ENCODE results near the gene AVPR2. TPM values are rescaled to one million over a fixed set of nuclear protein-coding genes. Genes with fewer than 3 reads are reported as not detected.

Gene AVPR2
- total and polyA plus RNA-seq, 9 of the 15 experiments (the other 6 are each of a cell fraction or from before 2014, with no cell fraction given) = not detected

GRCh38 chrX:153897899-153898298 lies 6.6 kb upstream of the AVPR2 start (continued):
- no peak for TF ChIP-seq IRF9 (tag; IDR thresholded peaks at IDR 0.05)
- TF ChIP-seq RUNX1 (IDR thresholded peaks at IDR 0.05; ENCODE audit: low read depth) = 0 out of 2 replicates have a peak, but pooled peaks have one; percentile 33
- TF ChIP-seq TSHZ1 (CRISPR knock-in tag; IDR thresholded peaks at IDR 0.05) = no peak
- no peak for TF ChIP-seq POLR2G (IDR thresholded peaks at IDR 0.05; ENCODE audit: low read depth, low read length)
- no peak for TF ChIP-seq ZNF699 (CRISPR knock-in tag; IDR thresholded peaks at IDR 0.05; ENCODE audit: insufficient replicate concordance)
- peak; percentile 78; the same call in 1 of the 2 replicates for TF ChIP-seq SMAD3 (CRISPR knock-in tag; conservative IDR thresholded peaks at IDR 0.05)
- no peak for TF ChIP-seq ZNF511 (CRISPR knock-in tag; IDR thresholded peaks at IDR 0.05)
- peak; percentile 69; the same call in 1 of the 2 replicates for TF ChIP-seq SPI1 (IDR thresholded peaks at IDR 0.05; ENCODE audit: borderline replicate concordance, low read depth, low read length)
- peak; percentile 88 for TF ChIP-seq NCOA4 (IDR thresholded peaks at IDR 0.05; ENCODE audit: partially characterized antibody)
- TF ChIP-seq HDGF (IDR thresholded peaks at IDR 0.05) = no peak
- TF ChIP-seq LEF1 (IDR thresholded peaks at IDR 0.05) = peak; percentile 98
- TF ChIP-seq ZBED1 (IDR thresholded peaks at IDR 0.05) = peak; percentile 74; the same call in 1 of the 2 replicates
- TF ChIP-seq PRMT5 (CRISPR knock-in tag; IDR thresholded peaks at IDR 0.05) = no peak
- TF ChIP-seq PURB (CRISPR knock-in tag; IDR thresholded peaks at IDR 0.05; ENCODE audit: low read depth) = no peak
- 0 out of 4 replicates have a peak, but pooled peaks of 1 of the 2 experiments have one; percentile 14 for TF ChIP-seq RAD21 (CRISPR knock-in tag; conservative IDR thresholded peaks at IDR 0.05 in 1 of 2, IDR thresholded peaks at IDR 0.05 in 1 of 2)
- TF ChIP-seq CREB1 (IDR thresholded peaks at IDR 0.05) = peak; percentile 71; the same call in 1 of the 2 replicates
- TF ChIP-seq CREB1 (CRISPR knock-in tag; IDR thresholded peaks at IDR 0.05) = no peak
- TF ChIP-seq DNMT1 (IDR thresholded peaks at IDR 0.05) = no peak
- no peak for TF ChIP-seq PREB (CRISPR knock-in tag; IDR thresholded peaks at IDR 0.05)

Measured in K562 (cell line).